ENCODE measurements around the gene CEP63.

CEP63 gene

DNA sequence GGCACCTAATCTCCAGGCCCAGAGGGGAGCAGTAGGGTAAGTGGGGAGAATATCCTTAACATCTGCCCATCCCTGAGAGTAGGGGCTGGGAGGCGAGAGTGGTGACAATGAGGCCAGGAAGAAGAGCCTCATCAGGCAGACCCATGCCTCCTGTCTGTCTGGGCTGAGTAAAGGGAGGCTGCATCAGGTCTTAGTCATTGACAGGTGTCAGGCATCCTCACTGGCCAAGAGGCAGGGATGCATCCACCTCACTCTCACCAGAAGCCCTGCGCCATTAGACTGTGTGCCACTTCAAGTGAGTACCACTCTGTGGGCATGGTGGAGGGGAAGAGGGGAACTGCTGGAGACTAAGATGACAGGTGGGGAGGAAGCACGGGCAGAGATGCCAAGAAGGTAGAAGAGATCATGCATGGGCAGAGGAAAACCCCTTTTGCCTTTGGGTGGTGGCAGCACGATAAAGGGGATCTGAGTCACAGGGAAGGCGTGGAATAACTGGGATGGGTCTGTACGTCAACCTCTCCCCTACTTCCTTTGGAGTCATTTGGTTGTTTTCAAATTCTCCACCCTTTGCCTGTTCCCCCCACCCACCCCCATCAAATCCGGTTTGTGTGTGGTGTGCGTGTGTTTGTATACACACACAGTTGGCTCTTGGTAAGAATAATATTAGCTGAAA is 14.2 kb upstream of the CEP63 start:
- FAIRE-seq, result no peak

- FAIRE-seq, result no peak
Measured at GRCh38 chr3:134472831-134473230, 13.0 kb upstream of the CEP63 start.

DNA sequence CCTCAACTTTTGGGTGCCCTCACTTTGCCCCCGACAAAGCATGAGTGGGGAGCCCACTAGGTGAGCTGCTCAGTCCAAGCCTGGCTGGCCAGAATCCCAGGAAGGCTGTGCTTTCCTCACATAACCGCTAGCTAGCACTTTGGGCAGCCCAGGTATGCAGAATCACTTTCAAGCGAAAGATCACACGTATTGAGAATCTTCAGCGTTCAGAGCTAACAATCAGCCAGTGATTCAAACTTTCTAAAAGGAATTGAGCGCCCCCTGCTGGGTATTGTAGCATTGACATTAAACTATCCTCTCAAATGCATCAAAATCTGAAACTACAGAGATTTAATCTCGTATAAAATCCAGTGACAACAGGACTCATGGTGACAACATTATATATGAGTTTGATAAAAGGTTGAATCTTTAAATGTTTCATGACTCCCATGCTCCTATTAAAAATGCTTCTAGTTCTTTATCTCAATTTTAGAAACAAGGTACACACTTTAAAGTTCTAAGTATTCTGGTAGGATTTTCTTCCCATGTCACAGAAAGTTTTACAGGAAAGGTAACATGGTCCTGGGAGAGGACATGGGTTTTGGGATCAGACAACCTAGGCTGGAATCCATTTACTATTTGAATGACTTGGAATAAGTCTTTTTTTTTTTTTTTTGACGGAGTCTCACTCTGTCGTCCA is 11.8 kb upstream of the CEP63 start:
- FAIRE-seq, result peak; percentile 92

DNA sequence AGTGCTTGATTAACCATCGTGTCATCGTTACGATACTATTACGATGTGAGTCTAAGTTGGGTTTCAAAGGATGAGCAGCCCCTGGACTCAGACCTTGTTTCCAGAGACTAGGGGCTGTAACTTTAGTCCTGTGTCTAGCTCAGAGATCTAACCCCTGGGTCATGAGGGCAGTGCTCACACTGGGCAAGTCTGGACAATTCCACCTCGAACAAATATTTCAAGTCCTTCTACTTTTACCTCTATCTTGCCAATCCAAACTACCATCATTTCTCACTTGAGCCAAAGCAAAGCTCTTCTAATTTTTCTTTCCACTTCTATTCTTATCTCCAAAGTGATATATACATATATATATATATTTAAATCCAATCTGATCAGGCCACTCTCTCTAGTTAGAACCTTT is 10.9 kb upstream of the CEP63 start:
- FAIRE-seq, result no peak

GRCh38 chr3:134476306-134476705 is 9.6 kb upstream of the CEP63 start:
- no peak for FAIRE-seq

DNA sequence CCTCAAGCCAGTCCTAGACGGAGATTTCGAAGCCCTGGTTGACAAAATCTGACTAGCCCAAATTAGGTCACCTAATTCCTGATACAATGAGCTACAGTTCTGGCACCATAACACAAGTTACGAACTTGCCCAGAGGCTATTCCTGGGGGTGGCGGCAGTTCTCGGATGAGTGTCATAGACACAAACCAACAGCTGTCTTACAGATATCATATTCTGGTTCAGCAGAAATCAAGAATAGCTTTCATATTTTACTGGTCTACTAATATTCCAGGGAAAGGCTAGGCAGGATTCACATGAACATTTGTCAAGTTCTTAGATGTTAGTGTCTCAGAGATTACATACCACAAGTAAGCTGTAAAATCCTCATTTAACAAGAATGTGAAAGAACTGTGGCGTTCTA is 8.9 kb upstream of the CEP63 start:
- FAIRE-seq, result no peak

DNA sequence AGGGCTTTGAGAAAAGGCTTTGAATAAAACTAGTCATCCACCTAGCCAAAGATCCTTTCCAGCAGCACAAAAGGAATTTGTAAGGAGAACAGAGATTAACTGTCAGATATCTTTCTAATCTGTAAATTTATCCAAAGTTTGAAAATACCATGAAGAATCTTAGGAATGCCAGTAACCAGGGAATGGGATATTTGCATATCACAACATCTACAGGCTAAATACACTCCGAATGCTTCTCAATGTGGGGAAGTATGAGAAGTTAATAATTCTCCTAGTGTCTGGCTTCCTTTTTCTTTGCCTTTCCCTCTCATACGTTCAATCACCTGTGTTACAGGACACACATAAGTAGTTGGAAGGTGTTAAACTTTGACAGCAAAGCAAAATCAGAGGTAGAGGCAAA is 7.9 kb upstream of the CEP63 start:
- FAIRE-seq, result no peak

DNA sequence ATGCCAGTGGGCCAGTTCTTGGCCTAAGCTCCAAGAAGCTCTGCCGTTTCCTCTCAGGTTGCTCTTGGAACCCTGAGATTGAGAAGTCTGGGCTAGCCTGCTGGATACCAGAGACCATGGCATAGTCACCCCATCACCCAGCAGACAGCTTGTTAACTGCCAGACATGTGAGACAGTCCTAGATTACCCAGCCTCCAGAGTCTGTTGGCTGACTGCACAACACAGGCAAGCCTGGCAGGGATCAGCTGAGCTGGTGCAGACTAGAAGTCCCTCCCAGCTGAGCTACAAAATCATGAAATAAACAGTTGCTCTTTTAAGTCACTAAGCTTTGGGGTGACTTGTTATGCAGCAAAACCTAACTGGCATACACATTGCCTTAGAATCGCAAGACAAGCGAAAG is 5.3 kb upstream of the CEP63 start:
- no peak for FAIRE-seq

GRCh38 chr3:134481166-134481565 is 4.7 kb upstream of the CEP63 start:
- FAIRE-seq, result no peak

DNA sequence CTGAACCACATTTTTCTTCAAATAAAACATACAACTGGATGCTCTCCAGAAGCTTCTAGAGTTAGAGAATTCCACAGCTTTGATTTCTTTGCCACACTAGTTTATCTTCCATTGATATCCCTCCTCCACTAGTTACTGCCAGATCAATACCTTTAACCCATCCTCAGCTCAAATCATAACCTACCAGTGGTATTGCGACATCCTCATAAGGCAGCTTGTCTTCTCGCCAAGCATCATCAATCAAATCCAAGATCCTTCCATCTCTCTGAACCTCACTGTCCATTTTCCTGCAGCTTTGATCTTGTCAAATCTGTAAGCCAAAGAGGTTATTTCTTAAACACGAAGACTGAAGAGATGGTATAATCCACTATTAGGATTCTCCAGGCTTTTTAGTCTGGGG is 3.2 kb upstream of the CEP63 start:
- FAIRE-seq, result no peak

GRCh38 chr3:134483195-134483900 is 2.5 kb upstream of the CEP63 start:
- no peak for FAIRE-seq

GRCh38 chr3:134485075-134485717 is 661 bp upstream of the CEP63 start:
- no peak for FAIRE-seq

DNA sequence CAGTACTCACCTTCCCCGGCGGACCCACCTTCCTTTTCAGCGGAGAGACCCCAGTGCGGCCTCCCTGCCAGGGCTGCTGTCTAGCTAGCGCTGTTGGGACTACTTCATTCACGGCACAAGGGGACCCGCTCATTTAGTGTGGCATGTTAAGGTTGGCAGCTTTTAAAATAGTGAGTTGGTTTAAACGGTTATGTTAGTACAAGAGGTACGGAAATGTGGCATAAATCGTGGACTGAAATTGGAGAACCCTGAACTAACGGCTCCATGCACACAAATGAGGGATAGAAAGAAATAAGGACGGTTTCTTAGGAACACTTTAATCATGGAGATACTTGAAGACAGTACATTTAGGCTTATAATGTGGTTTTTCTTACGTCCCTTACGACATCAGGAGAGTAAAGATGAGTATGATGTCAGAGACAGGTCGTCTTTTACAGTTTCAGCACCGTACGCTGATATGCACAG is 752 bp downstream of the CEP63 start:
- no peak for FAIRE-seq

DNA sequence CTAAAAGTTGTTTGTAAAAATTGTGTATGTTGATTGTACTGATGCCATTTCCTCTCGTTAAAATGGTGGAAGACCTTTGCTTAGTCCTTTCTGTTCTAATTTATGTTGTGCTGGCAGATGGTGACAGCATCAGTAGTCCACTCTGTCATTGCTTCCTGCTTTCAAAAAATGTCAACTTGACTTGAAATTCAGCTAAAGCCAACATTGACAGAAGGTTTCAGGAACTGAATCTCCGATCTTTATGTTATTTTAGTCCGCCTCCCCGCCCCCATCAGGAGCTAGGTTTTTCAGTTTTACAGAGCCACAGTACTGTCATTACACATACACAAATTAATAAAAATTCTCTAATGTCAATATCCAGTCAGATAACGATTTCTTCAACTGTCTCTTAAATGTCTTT is 1.5 kb downstream of the CEP63 start:
- no peak for FAIRE-seq

GRCh38 chr3:134494495-134494894 is 8.6 kb downstream of the CEP63 start:
- no peak for FAIRE-seq

- FAIRE-seq, result no peak
Measured at GRCh38 chr3:134495980-134496379, 10.1 kb downstream of the CEP63 start.

DNA sequence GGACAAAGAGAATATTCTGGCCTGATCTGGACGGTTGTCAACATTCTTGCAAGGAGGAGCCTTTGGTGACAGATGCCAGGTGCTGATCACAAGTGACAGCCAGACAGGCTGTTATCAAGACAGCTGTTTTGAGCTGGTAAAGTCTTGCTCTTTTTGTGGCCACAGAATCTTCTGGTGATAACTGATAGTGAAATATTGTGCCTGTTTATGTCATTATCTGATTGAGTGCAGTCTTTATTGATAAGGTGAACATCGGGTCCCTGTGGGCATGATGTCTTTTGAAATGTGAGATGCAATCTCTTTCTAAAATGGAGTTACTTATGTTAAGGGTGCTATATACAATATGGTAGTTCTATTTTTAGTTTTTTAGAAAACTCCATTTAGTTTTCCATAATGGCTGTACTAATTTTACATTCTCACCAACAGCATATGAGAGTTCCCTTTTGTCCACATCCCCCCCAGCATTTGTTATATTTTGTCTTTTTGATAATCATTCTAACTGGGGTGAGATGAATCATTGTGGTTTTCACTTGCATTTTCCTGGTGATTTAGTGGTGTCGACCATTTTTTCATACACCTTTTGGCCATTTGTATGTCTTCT is 10.7 kb downstream of the CEP63 start:
- FAIRE-seq, result no peak

DNA sequence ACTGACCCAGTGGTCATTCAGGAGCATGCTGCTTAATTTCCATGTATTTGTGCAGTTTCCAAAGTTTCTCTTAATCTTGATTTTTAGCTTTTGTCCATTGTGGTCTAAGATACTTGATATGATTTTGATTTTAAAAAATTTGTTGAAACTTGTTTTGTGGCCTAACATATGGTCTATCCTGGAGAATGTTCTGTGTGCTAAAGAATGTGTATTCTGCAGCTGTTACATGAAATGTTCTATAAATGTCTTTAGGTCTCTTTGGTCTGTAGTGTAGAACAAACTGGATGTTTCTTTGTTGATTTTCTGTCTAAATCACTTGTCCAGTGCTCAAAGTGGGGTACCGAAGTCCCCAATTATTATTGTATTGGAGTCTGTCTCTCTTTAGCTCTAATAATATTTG is 17.4 kb downstream of the CEP63 start:
- no peak for FAIRE-seq

DNA sequence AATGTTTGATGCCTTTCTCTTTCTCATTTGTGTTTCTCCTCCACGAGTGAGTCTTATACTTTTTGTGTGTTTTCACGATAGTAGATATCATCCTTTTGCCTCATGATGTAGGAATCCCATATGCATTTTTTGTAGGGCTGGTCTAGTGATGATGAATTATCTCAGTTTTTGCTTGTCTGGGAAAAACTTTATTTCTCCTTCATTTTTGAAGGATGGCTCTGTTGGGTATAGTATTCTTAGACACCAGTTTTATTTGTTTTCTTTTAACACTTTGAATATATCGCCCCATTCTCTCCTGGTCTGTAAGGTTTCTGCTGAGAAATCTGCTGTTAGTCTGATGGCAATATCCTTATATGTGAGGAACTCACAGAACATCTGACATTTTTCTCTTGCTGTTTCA is 18.3 kb downstream of the CEP63 start:
- no peak for FAIRE-seq

- no peak for FAIRE-seq
Measured at GRCh38 chr3:134505485-134505884, 19.6 kb downstream of the CEP63 start.

GRCh38 chr3:134511500-134511899 is 25.6 kb downstream of the CEP63 start:
- FAIRE-seq, result no peak

DNA sequence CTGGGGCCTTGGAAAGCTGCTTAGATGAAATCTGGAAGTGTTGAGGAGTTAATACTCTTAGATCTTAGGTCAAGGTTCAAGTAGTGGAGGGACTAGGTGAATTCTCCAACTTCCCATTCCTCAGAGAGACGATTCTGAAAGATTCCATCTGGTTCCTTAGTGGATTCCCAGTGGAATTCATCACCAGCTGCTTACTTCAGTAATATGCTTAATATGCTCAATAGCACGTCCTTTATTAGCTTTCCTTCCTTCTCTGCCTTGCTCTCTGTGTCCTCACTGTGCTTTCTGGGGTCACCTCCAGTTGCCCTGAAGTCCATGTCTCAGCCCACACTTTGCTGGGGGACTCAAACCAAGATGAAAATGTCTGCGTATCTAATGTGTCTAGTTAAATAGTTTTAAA is 31.0 kb downstream of the CEP63 start:
- FAIRE-seq, result no peak

GRCh38 chr3:134517791-134518190 is 31.9 kb downstream of the CEP63 start:
- no peak for FAIRE-seq
